KOPT-K1 (cell line): Measurements from ENCODE around the gene ATP11B.

Experiments used
- H3K27ac ChIP-seq: fragments of 200-600 bp; sonication (generic); 2 replicates; pipeline ENCODE4 v1.5.1; 2016; ENCODE audit warnings: antibody characterized with exemption, mild to moderate bottlenecking, low read depth, low read length; ENCODE audit not compliant: poor library complexity, severe bottlenecking
- H3K36me3 ChIP-seq: fragments of 200-600 bp; sonication (generic); 2 replicates; pipeline ENCODE4 v1.5.1; 2017; ENCODE audit warnings: antibody characterized with exemption, mild to moderate bottlenecking, low read length, moderate library complexity; ENCODE audit not compliant: insufficient read depth
- H3K9me3 ChIP-seq: fragments of 200-600 bp; sonication (generic); 2 replicates; pipeline ENCODE4 v1.5.1; 2017; ENCODE audit warnings: antibody characterized with exemption, low read length, mild to moderate bottlenecking; ENCODE audit not compliant: insufficient read depth, poor library complexity, severe bottlenecking

The ATP11B gene

GRCh38 chr3:182925944-182926337 lies 132.6 kb downstream of the ATP11B start:
- H3K27ac ChIP-seq: no peak overlapping the region
- H3K36me3 ChIP-seq: peaks cover 10% of the 10 kb centered on the region; the same call in 1 of the 2 replicates
- no peaks in the 10 kb centered on the region for H3K9me3 ChIP-seq

DNA sequence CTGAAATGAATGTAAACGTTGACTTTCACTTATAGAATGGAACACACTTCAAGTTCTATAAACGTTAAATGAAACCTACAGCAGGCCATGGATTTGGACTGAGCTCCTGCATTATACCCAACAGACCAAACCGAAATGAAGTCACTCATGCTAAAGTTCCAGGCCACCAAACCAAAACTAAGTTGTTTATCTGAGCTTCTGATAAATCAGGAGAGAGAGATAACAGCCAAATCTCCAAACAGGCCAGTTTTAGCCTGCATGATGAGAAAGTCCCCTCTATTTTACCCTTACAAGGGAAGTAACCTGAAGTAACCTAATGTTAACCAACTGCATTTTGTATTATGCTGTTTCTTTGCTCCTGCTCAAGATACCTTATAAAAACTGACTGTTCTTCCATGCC lies 142.5 kb downstream of the ATP11B start:
- peak overlapping the region; percentile 43 for H3K27ac ChIP-seq
- peaks cover 16% of the 10 kb centered on the region for H3K9me3 ChIP-seq
- H3K36me3 ChIP-seq: no peaks in the 10 kb centered on the region; the same call in 1 of the 2 replicates

DNA sequence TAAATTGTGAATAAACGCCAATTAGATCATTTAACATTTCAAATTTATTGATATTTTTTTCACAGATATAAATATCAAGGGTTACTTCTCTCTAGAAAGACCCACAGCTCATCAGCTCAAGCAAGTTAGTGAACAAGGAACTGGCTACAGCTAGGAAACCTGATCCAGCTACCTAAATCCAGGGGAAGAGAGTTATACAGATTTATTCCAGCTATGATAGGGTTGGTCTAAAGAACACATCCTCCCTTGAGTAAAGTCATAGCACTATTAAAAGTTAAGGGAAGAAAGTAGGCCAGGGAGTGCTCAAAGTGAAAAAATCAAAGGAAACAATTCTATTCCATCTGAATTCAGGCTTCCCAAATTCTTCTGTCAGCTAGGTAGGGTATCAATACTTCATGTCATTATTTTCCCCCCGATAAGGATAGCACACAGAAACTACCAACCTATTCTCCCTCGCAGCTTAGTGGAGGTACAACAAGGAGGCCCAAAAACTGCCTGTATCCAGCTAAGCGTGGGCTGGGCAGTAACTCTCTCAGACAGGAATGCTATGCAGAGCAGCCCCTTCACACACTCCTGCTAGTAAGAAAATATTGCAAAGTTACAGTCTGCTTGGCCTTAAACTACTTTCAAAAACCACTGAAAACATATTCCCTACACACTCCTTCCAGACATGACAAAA lies 143.1 kb downstream of the ATP11B start:
- Histone ChIP-seq H3K36me3 (no peaks in the 10 kb centered on the region; the same call in 1 of the 2 replicates), H3K9me3 (peaks cover 16% of the 10 kb centered on the region), H3K27ac (peak overlapping the region; percentile 43)

GRCh38 chr3:182936918-182937285 lies 143.6 kb downstream of the ATP11B start:
- H3K27ac ChIP-seq: peak overlapping the region; percentile 43
- no peaks in the 10 kb centered on the region; the same call in none of the 2 replicates for H3K36me3 ChIP-seq
- peaks cover 12% of the 10 kb centered on the region for H3K9me3 ChIP-seq

GRCh38 chr3:182937293-182938051 lies 144.2 kb downstream of the ATP11B start:
- peaks cover 7% of the 10 kb centered on the region for H3K9me3 ChIP-seq
- no peaks in the 10 kb centered on the region; the same call in none of the 2 replicates for H3K36me3 ChIP-seq
- peak overlapping the region; percentile 43 for H3K27ac ChIP-seq

GRCh38 chr3:182940266-182940808 lies 147.0 kb downstream of the ATP11B start:
- H3K9me3 ChIP-seq: no peaks in the 10 kb centered on the region
- no peak overlapping the region for H3K27ac ChIP-seq
- peaks cover 12% of the 10 kb centered on the region for H3K36me3 ChIP-seq

GRCh38 chr3:182941719-182942118 lies 148.4 kb downstream of the ATP11B start:
- H3K9me3 ChIP-seq: no peaks in the 10 kb centered on the region
- H3K27ac ChIP-seq: no peak overlapping the region
- peaks cover 26% of the 10 kb centered on the region for H3K36me3 ChIP-seq

GRCh38 chr3:182947888-182948287 lies 154.6 kb downstream of the ATP11B start:
- Histone ChIP-seq H3K9me3 (no peaks in the 10 kb centered on the region), H3K27ac (no peak overlapping the region), H3K36me3 (peaks cover 58% of the 10 kb centered on the region)

DNA sequence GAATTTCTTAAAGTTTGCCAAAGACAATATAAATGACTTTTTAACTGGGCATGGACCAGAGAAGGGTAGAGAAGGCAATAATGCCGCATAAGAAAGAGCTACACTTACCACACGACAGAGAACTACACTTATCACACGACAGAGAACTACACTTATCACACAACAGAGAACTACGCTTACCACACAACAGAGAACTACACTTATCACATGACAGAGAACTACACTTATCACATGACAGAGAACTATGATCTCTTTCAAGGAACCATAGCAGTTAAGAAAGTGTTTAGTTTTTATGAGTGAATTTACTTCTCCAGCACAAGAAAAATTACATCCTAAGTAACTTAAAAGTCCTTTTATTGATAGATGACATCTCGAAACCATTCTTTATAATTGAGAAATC lies 155.0 kb downstream of the ATP11B start:
- H3K9me3 ChIP-seq: no peaks in the 10 kb centered on the region
- H3K36me3 ChIP-seq: peaks cover 62% of the 10 kb centered on the region
- H3K27ac ChIP-seq: no peak overlapping the region

GRCh38 chr3:182949688-182950087 lies 156.4 kb downstream of the ATP11B start:
- no peak overlapping the region for H3K27ac ChIP-seq
- H3K36me3 ChIP-seq: peaks cover 66% of the 10 kb centered on the region
- H3K9me3 ChIP-seq: no peaks in the 10 kb centered on the region

- H3K27ac ChIP-seq: no peak overlapping the region
- H3K36me3 ChIP-seq: peaks cover 63% of the 10 kb centered on the region
- H3K9me3 ChIP-seq: no peaks in the 10 kb centered on the region
These were observed 161.4 kb downstream of the ATP11B start for GRCh38 chr3:182954553-182955235.

DNA sequence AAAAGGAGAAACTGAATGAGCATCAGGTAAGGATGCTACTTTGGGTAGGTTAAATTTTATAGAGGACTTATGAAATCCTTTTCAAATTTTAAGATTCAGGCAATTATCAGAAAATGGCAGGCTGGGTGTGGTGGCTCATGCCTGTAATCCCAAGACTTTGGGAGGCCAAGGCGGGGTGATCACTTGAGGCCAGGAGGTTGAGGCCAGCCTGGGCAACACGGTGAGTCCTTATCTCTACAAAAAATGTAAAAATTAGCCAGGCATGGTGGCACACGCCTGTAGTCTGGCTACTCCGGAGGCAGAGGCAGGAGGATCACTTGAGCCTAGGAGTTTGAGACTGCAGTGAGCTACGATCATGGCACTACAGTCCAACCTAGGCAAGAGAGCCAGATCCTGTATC lies 163.9 kb downstream of the ATP11B start:
- no peaks in the 10 kb centered on the region for H3K9me3 ChIP-seq
- H3K27ac ChIP-seq: no peak overlapping the region
- peaks cover 76% of the 10 kb centered on the region for H3K36me3 ChIP-seq

GRCh38 chr3:182957676-182958266 lies 164.5 kb downstream of the ATP11B start:
- H3K9me3 ChIP-seq: no peaks in the 10 kb centered on the region
- peaks cover 76% of the 10 kb centered on the region for H3K36me3 ChIP-seq

GRCh38 chr3:182959474-182960350 lies 166.4 kb downstream of the ATP11B start:
- H3K9me3 ChIP-seq: no peaks in the 10 kb centered on the region
- H3K36me3 ChIP-seq: peaks cover 73% of the 10 kb centered on the region
- H3K27ac ChIP-seq: no peak overlapping the region

More at GRCh38 chr3:182957676-182958266, 164.5 kb downstream of the ATP11B start:
- no peak overlapping the region for H3K27ac ChIP-seq
